Measurements from ENCODE around the gene EXOC3.

Gene EXOC3

GRCh38 chr5:516338-516925 is 73.5 kb downstream of the EXOC3 start:
- DNase-seq (ENCODE audit: insufficient read length, low spot score) (no peak), FAIRE-seq (peak; percentile 23)

Data from HTR-8/SVneo (cell line).